H9 (cell line): Measurements from ENCODE around the gene ASTN2. TPM values are rescaled to one million over a fixed set of nuclear protein-coding genes. Genes with fewer than 3 reads are reported as not detected.

ENCODE experiments used
- DNase-seq: peaks from one replicate; pipeline ENCODE4 v3.0.0-alpha.2; 2017
- H2AFZ ChIP-seq: one replicate; pipeline ENCODE4 v1.6.1; 2013; ENCODE audit warnings: mild to moderate bottlenecking, low read length, control low read depth, moderate library complexity
- H2AK5ac ChIP-seq: 2 replicates; pipeline ENCODE4 v1.6.1; 2013; ENCODE audit warnings: low read length, control low read depth, mixed read lengths; ENCODE audit not compliant: insufficient read length
- H2BK120ac ChIP-seq: one replicate; pipeline ENCODE4 v1.6.1; 2013; ENCODE audit warnings: low read depth, mild to moderate bottlenecking, low read length, control low read depth, inconsistent platforms; ENCODE audit not compliant: poor library complexity, severe bottlenecking
- H2BK12ac ChIP-seq: 2 replicates; pipeline ENCODE4 v1.6.1; 2013; ENCODE audit warnings: low read length, control low read depth, mixed read lengths, low read depth; ENCODE audit not compliant: insufficient read length
- H2BK15ac ChIP-seq: 2 replicates; pipeline ENCODE4 v1.6.1; 2013; ENCODE audit warnings: low read depth, low read length, control low read depth
- H2BK20ac ChIP-seq: one replicate; pipeline ENCODE4 v1.6.1; 2013; ENCODE audit warnings: low read depth, mild to moderate bottlenecking, low read length, control low read depth, inconsistent platforms; ENCODE audit not compliant: poor library complexity, severe bottlenecking
- H2BK5ac ChIP-seq: 2 replicates; pipeline ENCODE4 v1.6.1; 2013; ENCODE audit warnings: low read length, control low read depth, mixed read lengths; ENCODE audit not compliant: insufficient read length
- H3K14ac ChIP-seq: 2 replicates; pipeline ENCODE4 v1.6.1; 2013; ENCODE audit warnings: low read length, control low read depth; ENCODE audit not compliant: insufficient read depth
- H3K18ac ChIP-seq: 2 replicates; pipeline ENCODE4 v1.6.1; 2013; ENCODE audit warnings: low read depth, mild to moderate bottlenecking, mixed read lengths, low read length, control low read depth; ENCODE audit not compliant: insufficient read length
- H3K23ac ChIP-seq: 2 replicates; pipeline ENCODE4 v1.6.1; 2013; ENCODE audit warnings: low read length, control low read depth, mixed read lengths, low read depth; ENCODE audit not compliant: insufficient read length
- H3K23me2 ChIP-seq: 2 replicates; pipeline ENCODE4 v1.6.1; 2013; ENCODE audit warnings: low read depth, mild to moderate bottlenecking, mixed read lengths, low read length, control low read depth; ENCODE audit not compliant: insufficient read length, poor library complexity, severe bottlenecking
- H3K27ac ChIP-seq: 2 replicates; pipeline ENCODE4 v1.5.1; 2013; ENCODE audit warnings: low read length, control low read depth, mixed read lengths, low read depth; ENCODE audit not compliant: insufficient read length
- H3K27me3 ChIP-seq: 2 replicates; pipeline ENCODE4 v1.6.1; 2013; ENCODE audit warnings: low read length, control low read depth, inconsistent platforms; ENCODE audit not compliant: insufficient read depth
- H3K4ac ChIP-seq: 2 replicates; pipeline ENCODE4 v1.6.1; 2013; ENCODE audit warnings: low read depth, mild to moderate bottlenecking, control low read depth, inconsistent platforms, low read length, moderate library complexity
- H3K4me1 ChIP-seq: 2 replicates; pipeline ENCODE4 v1.6.1; 2013; ENCODE audit warnings: low read length, control low read depth, inconsistent platforms; ENCODE audit not compliant: insufficient read depth
- H3K4me2 ChIP-seq: 2 replicates; pipeline ENCODE4 v1.6.1; 2013; ENCODE audit warnings: low read length, control low read depth, mixed read lengths; ENCODE audit not compliant: insufficient read length, insufficient read depth
- H3K56ac ChIP-seq: 2 replicates; pipeline ENCODE4 v1.6.1; 2013; ENCODE audit warnings: low read depth, mild to moderate bottlenecking, mixed read lengths, low read length, control low read depth; ENCODE audit not compliant: insufficient read length
- H3K79me1 ChIP-seq: 2 replicates; pipeline ENCODE4 v1.6.1; 2013; ENCODE audit warnings: low read depth, mild to moderate bottlenecking, moderate library complexity, low read length, control low read depth, inconsistent platforms; ENCODE audit not compliant: insufficient read depth, poor library complexity, severe bottlenecking
- H3K79me2 ChIP-seq: 2 replicates; pipeline ENCODE4 v1.6.1; 2013; ENCODE audit warnings: low read length, control low read depth, inconsistent platforms; ENCODE audit not compliant: insufficient read depth
- H3K9ac ChIP-seq: 2 replicates; pipeline ENCODE4 v1.6.1; 2013; ENCODE audit warnings: low read length, control low read depth, mixed read lengths; ENCODE audit not compliant: insufficient read length; ENCODE audit errors: extremely low read depth
- H3K9me3 ChIP-seq: one replicate; pipeline ENCODE4 v1.6.1; 2013; ENCODE audit warnings: low read depth, low read length, inconsistent platforms; ENCODE audit not compliant: control insufficient read depth
- H3T11ph ChIP-seq: one replicate; pipeline ENCODE4 v1.6.1; 2013; ENCODE audit warnings: mild to moderate bottlenecking, low read length, control low read depth, inconsistent platforms
- H4K20me1 ChIP-seq: one replicate; pipeline ENCODE4 v1.6.1; 2013; ENCODE audit not compliant: control insufficient read depth, insufficient read length, insufficient read depth
- H4K5ac ChIP-seq: 2 replicates; pipeline ENCODE4 v1.6.1; 2013; ENCODE audit warnings: low read depth, mild to moderate bottlenecking, mixed read lengths, low read length, control low read depth; ENCODE audit not compliant: insufficient read length
- H4K8ac ChIP-seq: replicated peaks from 2 replicates; pipeline ENCODE4 v1.6.1; 2013; ENCODE audit warnings: low read length, control low read depth, mixed read lengths, low read depth; ENCODE audit not compliant: insufficient read length
- H4K91ac ChIP-seq: 2 replicates; pipeline ENCODE4 v1.6.1; 2013; ENCODE audit warnings: low read depth, mild to moderate bottlenecking, moderate library complexity, mixed read lengths, low read length, control low read depth; ENCODE audit not compliant: insufficient read length
- H3K27ac Mint-ChIP-seq, 3 experiments: 2 replicates in 2 of 3; 3 replicates in 1 of 3; pipeline ENCODE4 v1.8.0; 2020 to 2021; ENCODE audit warnings: mixed read lengths in 3 of 3, mild to moderate bottlenecking in 1 of 3, moderate library complexity in 1 of 3
- H3K27me3 Mint-ChIP-seq: 2 replicates; pipeline ENCODE4 v1.8.0; 2021; ENCODE audit warnings: low read depth, mild to moderate bottlenecking, moderate library complexity, mixed read lengths
- H3K36me3 Mint-ChIP-seq, 3 experiments: 2 replicates in 2 of 3; 3 replicates in 1 of 3; pipeline ENCODE4 v1.8.0; 2020 to 2021; ENCODE audit warnings: low read depth in 3 of 3, mixed read lengths in 3 of 3; ENCODE audit not compliant: insufficient read depth in 1 of 3
- H3K4me1 Mint-ChIP-seq, 2 experiments: 2 replicates each; pipeline ENCODE4 v1.8.0; 2020; ENCODE audit warnings: mixed read lengths in 2 of 2
- H3K4me3 Mint-ChIP-seq, 2 experiments: 2 replicates in 1 of 2; 3 replicates in 1 of 2; pipeline ENCODE4 v1.8.0; 2020 to 2021; ENCODE audit warnings: mild to moderate bottlenecking in 2 of 2, mixed read lengths in 2 of 2, moderate library complexity in 1 of 2
- H3K9me3 Mint-ChIP-seq, 2 experiments: 2 replicates in 1 of 2; 3 replicates in 1 of 2; pipeline ENCODE4 v1.8.0; 2020; ENCODE audit warnings: mild to moderate bottlenecking in 2 of 2, mixed read lengths in 2 of 2, moderate library complexity in 1 of 2
- CTCF ChIP-seq: fragments of 200-600 bp; sonication (generic); conservative IDR thresholded peaks from 3 replicates; pipeline ENCODE4 v1.8.0; 2021; ENCODE audit warnings: antibody characterized with exemption, mild to moderate bottlenecking
- WGBS: extraction: QIAGEN DNeasy Blood & Tissue Kit; methylation state at CpG from one replicate; pipeline ENCODE4 v1.1.7; 2013; ENCODE audit warnings: missing lambda C conversion rate, low lambda C conversion rate, mixed read lengths; ENCODE audit not compliant: insufficient read length; ENCODE audit errors: extremely low coverage; 5-methylcytosine and 5-hydroxymethylcytosine counted together
- total RNA-seq: library from RNA; stranded (reverse); gene quantifications from 2 replicates; pipeline ENCODE4 v1.2.1, GENCODE V29; 2021

ASTN2 gene
- total RNA-seq, 1 experiment from 2014 or later: 9.7 TPM

GRCh38 chr9:116656501-116656971, 758.3 kb downstream of the ASTN2 start:
- no peaks in the 10 kb centered on the region for H3K23me2 ChIP-seq
- no peak overlapping the region for H3K14ac ChIP-seq
- no peak for TF ChIP-seq CTCF
- H3K9ac ChIP-seq: no peak overlapping the region
- no peak overlapping the region for H2BK15ac ChIP-seq
- H4K8ac ChIP-seq: no peak overlapping the region
- no peak overlapping the region for H2BK5ac ChIP-seq
- no peaks in the 10 kb centered on the region for H3K4me1 ChIP-seq
- H2BK120ac ChIP-seq: no peak overlapping the region
- H3K56ac ChIP-seq: no peak overlapping the region
- H3K27me3 ChIP-seq: no peaks in the 10 kb centered on the region
- no peak overlapping the region for H4K5ac ChIP-seq
- H3K79me2 ChIP-seq: no peaks in the 10 kb centered on the region
- no peak overlapping the region for H4K91ac ChIP-seq
- no peak overlapping the region for H2AFZ ChIP-seq
- WGBS: no CpG with 5 or more reads among the region's 5 CpGs
- no peak overlapping the region for H3K27ac ChIP-seq
- no peak overlapping the region for H3K4me2 ChIP-seq
- H3K4ac ChIP-seq: no peak overlapping the region
- H3T11ph ChIP-seq: no peak overlapping the region
- DNase-seq: no peak
- no peaks in the 10 kb centered on the region for H3K79me1 ChIP-seq
- H3K9me3 ChIP-seq: no peaks in the 10 kb centered on the region
- H2BK12ac ChIP-seq: no peak overlapping the region
- Mint-ChIP-seq H3K4me3 (no peak overlapping the region), H3K36me3 (no peaks in the 10 kb centered on the region), H3K27ac (no peak overlapping the region), H3K27me3 (no peaks in the 10 kb centered on the region), H3K4me1 (peaks cover 5 to 6% of the 10 kb centered on the region in 2 experiments), H3K9me3 (no peaks in the 10 kb centered on the region)
- no peak overlapping the region for H3K18ac ChIP-seq
- H2BK20ac ChIP-seq: no peak overlapping the region
- H3K23ac ChIP-seq: no peak overlapping the region
- no peak overlapping the region for H2AK5ac ChIP-seq
- no peaks in the 10 kb centered on the region for H4K20me1 ChIP-seq
